Panc1 (cell line): ENCODE data around the gene UBE2E2.

Experiments
- POLR2AphosphoS5 ChIP-seq: IDR thresholded peaks from 2 replicates; pipeline ENCODE4 v1.6.1; 2012; ENCODE audit warnings: mild to moderate bottlenecking, low read depth, low read length, moderate library complexity
- SIN3A ChIP-seq: IDR thresholded peaks from 2 replicates; pipeline ENCODE4 v1.6.1; 2012; ENCODE audit warnings: low read depth, mild to moderate bottlenecking, low read length, moderate library complexity, borderline replicate concordance; ENCODE audit not compliant: insufficient read depth
- TF ChIP-seq, protein P1 (sequence below): fragments of 450-650 bp; IDR thresholded peaks from 2 replicates; pipeline ENCODE4 v1.5.1; 2017; ENCODE audit warnings: mild to moderate bottlenecking

DNA sequence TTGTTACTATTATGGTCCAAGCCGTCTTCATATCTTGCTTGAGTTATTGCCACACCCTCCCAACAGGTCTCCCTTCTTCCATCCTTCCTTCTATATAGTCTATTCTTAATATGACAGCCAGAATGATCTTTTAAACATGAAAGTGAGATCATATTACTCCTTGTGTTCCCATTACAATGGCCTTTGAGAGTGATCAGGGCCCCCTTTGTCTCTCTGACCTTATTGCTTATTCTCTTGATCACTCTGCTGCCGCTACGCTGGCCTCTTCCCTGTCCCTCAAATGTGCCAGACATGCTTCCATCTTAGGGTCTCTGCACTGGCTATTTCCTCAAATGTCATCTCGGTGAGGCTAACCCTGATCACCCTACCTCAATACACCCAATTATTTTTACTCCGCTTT, 38.1 kb downstream of the UBE2E2 start:
- TF ChIP-seq, protein P1, sequence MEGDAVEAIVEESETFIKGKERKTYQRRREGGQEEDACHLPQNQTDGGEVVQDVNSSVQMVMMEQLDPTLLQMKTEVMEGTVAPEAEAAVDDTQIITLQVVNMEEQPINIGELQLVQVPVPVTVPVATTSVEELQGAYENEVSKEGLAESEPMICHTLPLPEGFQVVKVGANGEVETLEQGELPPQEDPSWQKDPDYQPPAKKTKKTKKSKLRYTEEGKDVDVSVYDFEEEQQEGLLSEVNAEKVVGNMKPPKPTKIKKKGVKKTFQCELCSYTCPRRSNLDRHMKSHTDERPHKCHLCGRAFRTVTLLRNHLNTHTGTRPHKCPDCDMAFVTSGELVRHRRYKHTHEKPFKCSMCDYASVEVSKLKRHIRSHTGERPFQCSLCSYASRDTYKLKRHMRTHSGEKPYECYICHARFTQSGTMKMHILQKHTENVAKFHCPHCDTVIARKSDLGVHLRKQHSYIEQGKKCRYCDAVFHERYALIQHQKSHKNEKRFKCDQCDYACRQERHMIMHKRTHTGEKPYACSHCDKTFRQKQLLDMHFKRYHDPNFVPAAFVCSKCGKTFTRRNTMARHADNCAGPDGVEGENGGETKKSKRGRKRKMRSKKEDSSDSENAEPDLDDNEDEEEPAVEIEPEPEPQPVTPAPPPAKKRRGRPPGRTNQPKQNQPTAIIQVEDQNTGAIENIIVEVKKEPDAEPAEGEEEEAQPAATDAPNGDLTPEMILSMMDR: no peak
- TF ChIP-seq POLR2AphosphoS5 (no peak), SIN3A (no peak)
